Cardiac fibroblast (primary cell): ENCODE data around the gene CCNQ.

Experiments
- DNase-seq, 2 donors: peaks; one replicate each; pipeline versions ENCODE4 v3.0.0 to v3.0.0-alpha.2; 2010; ENCODE audit warnings: low read depth in 2 of 2
- H3K4me3 ChIP-seq, 2 donors: replicated peaks in 1 of 2; 1 replicate in 1 of 2; 2 replicates in 1 of 2; pipeline ENCODE4 v1.5.1; 2011; ENCODE audit warnings: low read depth in 2 of 2, low read length in 2 of 2, mild to moderate bottlenecking in 2 of 2, moderate library complexity in 1 of 2
- CTCF ChIP-seq: IDR thresholded peaks from one replicate; pipeline ENCODE4 v1.5.1; 2011; ENCODE audit warnings: low read depth, mild to moderate bottlenecking, low read length, inconsistent platforms

CCNQ gene

GRCh38 chrX:153565996-153566580 lies 32.9 kb downstream of the CCNQ start:
- H3K4me3 ChIP-seq: no peak overlapping the region
- TF ChIP-seq CTCF: no peak
- no peak for DNase-seq

- no peak for TF ChIP-seq CTCF
- H3K4me3 ChIP-seq: no peak overlapping the region
- peak; percentile 18 to 38 for DNase-seq
Observed at GRCh38 chrX:153564047-153564606, 34.8 kb downstream of the CCNQ start.

- no peak for TF ChIP-seq CTCF
- DNase-seq: no peak
- H3K4me3 ChIP-seq: no peak overlapping the region
Observed at GRCh38 chrX:153562546-153562945, 36.4 kb downstream of the CCNQ start.

- H3K4me3 ChIP-seq: no peak overlapping the region
- DNase-seq: no peak
- no peak for TF ChIP-seq CTCF
Observed at GRCh38 chrX:153561337-153561736, 37.6 kb downstream of the CCNQ start.

- no peak overlapping the region for H3K4me3 ChIP-seq
- no peak for DNase-seq
- TF ChIP-seq CTCF: no peak
Observed at GRCh38 chrX:153560466-153560865, 38.5 kb downstream of the CCNQ start.

GRCh38 chrX:153560000-153560399 lies 38.9 kb downstream of the CCNQ start:
- DNase-seq: peak in 1 of 2 donors; percentile 43
- H3K4me3 ChIP-seq: no peak overlapping the region
- no peak for TF ChIP-seq CTCF
